Sciatic nerve (tissue), 2 donors: ENCODE measurements around the gene ITPKB. TPM values are rescaled to one million over a fixed set of nuclear protein-coding genes. Genes with fewer than 3 reads are reported as not detected.
A peak's percentile ranks its signal among the peaks of the same experiment; 100 is the strongest.
"Not testable (repeated sequence)": the region's sequence is repeated elsewhere in the genome, so short reads cannot be mapped to it uniquely, and the experiment has no call there.

Experiments used
- ATAC-seq: fragments of 200-7000 bp; cut with Tn5 transposase; one replicate; pipeline ENCODE4 v1.9.1; 2020; ENCODE audit warnings: mild to moderate bottlenecking, moderate library complexity
- DNase-seq: peaks from one replicate; pipeline ENCODE4 v3.0.0-alpha.2; 2020; ENCODE audit warnings: low spot score
- intact Hi-C: fragments of 100-400 bp; cut with DNase I; formaldehyde crosslinking; loops from one replicate; pipeline ENCODE4 v1.14.2; 2022
- total RNA-seq: library from RNA; stranded (reverse); fragmentation: NEBNext Ultra II Directional; extraction: Animal tissue kit (Norgen Biotek cat#: 25700); gene quantifications from one replicate; pipeline ENCODE4 v1.2.1, GENCODE V29; 2021
- donor health status: DM: no; HTN: no; CAD: no.
- donor health status: DM: no; HTN: no; CAD: no.

Gene ITPKB
- total RNA-seq, 1 donor from 2014 or later, result 81.2 TPM

DNA sequence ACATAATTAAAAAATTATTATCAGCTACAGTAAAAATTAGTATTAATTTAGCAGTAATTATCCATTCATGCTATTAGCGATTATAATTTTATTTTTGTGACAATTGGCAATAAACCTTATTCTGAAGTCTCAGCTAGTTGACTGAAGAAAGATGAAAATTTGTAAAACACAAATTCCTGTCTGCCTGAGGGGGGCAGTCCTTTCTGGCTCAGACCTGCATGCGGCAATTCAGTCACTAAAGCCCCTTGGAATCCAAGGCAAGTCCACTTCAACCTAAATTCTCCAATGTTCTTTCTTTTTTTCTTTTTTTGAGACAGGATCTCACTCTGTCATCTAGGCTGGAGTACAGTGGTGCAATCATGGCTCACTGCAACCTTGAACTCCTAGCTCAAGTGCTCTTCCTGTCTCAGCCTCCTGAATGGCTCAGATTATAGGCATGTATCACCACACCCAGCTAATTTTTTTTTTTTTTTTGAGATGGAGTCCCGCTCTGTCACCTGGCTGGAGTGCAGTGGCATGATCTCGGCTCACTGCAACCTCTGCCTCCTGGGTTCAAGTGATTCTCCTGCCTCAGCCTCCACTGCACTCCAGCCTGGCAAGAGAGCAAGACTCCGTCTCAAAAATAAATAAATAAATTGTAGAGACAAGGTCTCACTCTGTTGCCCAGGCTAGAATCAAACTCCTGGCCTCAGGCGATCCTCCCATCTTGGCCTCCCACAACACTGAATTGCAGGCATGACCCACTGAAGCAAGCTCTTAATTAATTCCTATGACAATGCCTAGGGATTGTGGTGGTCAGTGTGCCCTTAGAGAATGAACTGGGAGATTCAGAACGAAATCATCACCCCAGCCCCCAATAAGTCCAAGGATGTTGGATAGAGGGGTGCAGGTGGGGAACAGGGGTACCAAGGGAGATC lies 24.2 kb upstream of the ITPKB start:
- DNase-seq (no peak), ATAC-seq (no peak)
- intact Hi-C loops, result no loop called here

GRCh38 chr1:226762055-226762454 lies 23.0 kb upstream of the ITPKB start:
- intact Hi-C loops, result no loop called here
- no peak for DNase-seq
- no peak for ATAC-seq

GRCh38 chr1:226761322-226761721 lies 22.2 kb upstream of the ITPKB start:
- ATAC-seq (no peak), DNase-seq (no peak)
- intact Hi-C loops, result no loop called here

- ATAC-seq, result no peak
- DNase-seq, result no peak
- intact Hi-C loops, result no loop called here
Observed at GRCh38 chr1:226754793-226755533, 15.9 kb upstream of the ITPKB start.

DNA sequence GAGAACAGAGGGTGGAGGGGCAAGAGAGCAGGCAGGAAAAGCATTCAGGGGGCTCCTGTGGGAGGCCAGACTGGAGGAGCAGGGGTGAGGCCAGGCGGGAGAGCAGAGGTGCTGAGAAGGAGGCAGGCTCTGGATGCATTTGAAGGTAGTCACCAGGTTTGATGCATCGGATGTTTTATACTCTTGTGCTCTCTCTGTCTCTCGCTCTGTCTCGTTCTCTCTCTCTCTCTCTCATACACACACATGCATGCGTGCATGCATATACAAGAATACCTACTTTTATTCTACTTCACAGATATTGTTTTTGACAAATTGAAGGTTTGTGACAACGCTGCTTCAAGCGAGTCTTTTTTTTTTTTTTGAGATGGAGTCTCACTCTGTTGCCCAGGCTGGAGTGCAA lies 15.0 kb upstream of the ITPKB start:
- ATAC-seq, result no peak
- intact Hi-C loops, result no loop called here

GRCh38 chr1:226751703-226752102 lies 12.6 kb upstream of the ITPKB start:
- ATAC-seq, result peak; percentile 78
- intact Hi-C loops, result no loop called here
- no peak for DNase-seq

More for the DNA sequence above, 15.0 kb upstream of the ITPKB start:
- DNase-seq, result no peak

- DNase-seq (no peak), ATAC-seq (no peak)
- intact Hi-C loops, result no loop called here
Observed at GRCh38 chr1:226751214-226751613, 12.1 kb upstream of the ITPKB start.

GRCh38 chr1:226749467-226749866 lies 10.4 kb upstream of the ITPKB start:
- intact Hi-C loops, result no loop called here
- ATAC-seq, result no peak

GRCh38 chr1:226748306-226748705 lies 9.2 kb upstream of the ITPKB start:
- ATAC-seq, result no peak
- intact Hi-C loops, result no loop called here
- DNase-seq, result no peak

More at GRCh38 chr1:226749467-226749866, 10.4 kb upstream of the ITPKB start:
- no peak for DNase-seq

GRCh38 chr1:226747519-226748263 lies 8.6 kb upstream of the ITPKB start:
- ATAC-seq, intact Hi-C loops, DNase-seq: not testable (repeated sequence)

DNA sequence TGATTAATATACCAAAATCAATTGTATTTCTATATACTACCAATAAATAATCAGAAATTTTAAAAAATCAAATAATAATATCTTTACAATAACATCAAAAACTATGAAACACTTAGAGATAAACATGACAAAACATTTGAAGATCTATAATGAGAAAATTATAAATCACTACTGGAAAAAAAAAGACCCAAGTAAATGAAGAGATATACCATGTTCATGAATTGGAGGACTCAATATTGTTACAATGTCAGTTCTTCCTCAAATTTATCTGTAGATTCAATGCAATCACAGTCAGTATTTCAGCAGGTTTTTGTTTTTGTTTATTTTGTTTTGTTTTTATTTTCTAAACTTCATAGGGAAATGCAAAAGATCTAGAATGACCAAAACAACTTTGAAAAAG lies 4.2 kb upstream of the ITPKB start:
- DNase-seq, result no peak
- intact Hi-C loops, result no loop called here
- ATAC-seq, result no peak

- intact Hi-C loops, result no loop called here
- no peak for DNase-seq
Observed at GRCh38 chr1:226741009-226741408, 1.9 kb upstream of the ITPKB start.

DNA sequence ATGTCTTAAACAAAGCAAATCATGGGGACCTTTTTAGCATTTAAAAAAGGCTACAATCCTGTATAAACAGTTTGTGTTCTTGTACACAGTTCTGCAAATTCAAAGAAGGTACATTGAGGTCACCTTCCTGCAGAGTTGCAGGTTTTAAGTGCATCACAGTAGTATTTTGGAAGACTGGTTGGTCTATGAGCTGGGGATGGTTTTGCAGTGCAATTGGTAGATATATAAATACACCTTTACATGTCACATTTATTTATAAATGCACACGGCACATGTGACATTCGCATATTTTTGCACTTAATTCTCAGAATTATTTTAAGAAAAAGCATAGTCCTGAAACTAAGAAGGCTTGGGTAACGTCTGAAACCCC lies 599 bp upstream of the ITPKB start:
- intact Hi-C loops, result loop anchor here (5.0 kb wide), 1 partner anchor 87 kb away; no protein-coding TSS in a partner anchor
- DNase-seq (no peak), ATAC-seq (no peak)

More at GRCh38 chr1:226741009-226741408, 1.9 kb upstream of the ITPKB start:
- ATAC-seq, result no peak

GRCh38 chr1:226738421-226738994 lies 574 bp downstream of the ITPKB start:
- peak; percentile 69 for DNase-seq
- intact Hi-C loops, result loop anchor here (5.0 kb wide), 1 partner anchor 86 kb away; no protein-coding TSS in a partner anchor
- ATAC-seq, result peak; percentile 48

DNA sequence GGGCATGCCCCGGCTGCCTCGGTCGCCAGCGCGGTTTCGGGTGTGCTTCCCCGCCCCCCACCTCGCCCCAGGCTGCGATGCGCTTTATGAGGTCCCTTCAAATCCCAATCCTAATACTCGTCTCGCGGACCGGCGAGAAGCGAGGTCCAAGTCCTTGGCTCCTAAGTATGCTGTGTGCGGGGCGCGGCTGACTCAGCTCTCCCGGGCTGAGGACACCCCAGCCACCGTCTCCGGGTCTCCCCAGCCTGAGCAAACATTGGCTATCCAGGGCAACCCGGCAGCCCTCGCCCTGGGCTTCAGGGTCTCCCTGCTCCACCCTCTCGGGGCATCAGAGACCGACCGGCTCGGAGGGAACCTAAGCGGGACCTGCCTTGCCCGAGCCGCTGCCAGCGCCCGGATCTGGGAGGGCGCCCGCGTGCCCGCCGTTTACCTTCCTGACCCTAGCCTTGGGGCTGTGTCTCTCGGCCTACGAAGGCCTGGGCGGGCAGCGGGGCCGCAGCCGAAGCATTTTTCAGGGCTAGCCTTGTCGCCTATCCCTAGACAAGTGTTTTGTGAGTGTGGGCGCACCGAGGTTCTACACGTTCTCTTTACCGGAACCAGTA lies 1.2 kb downstream of the ITPKB start:
- DNase-seq (peak; percentile 79), ATAC-seq (peak; percentile 46)
- intact Hi-C loops, result loop anchor here (5.0 kb wide), 1 partner anchor 86 kb away; no protein-coding TSS in a partner anchor

DNA sequence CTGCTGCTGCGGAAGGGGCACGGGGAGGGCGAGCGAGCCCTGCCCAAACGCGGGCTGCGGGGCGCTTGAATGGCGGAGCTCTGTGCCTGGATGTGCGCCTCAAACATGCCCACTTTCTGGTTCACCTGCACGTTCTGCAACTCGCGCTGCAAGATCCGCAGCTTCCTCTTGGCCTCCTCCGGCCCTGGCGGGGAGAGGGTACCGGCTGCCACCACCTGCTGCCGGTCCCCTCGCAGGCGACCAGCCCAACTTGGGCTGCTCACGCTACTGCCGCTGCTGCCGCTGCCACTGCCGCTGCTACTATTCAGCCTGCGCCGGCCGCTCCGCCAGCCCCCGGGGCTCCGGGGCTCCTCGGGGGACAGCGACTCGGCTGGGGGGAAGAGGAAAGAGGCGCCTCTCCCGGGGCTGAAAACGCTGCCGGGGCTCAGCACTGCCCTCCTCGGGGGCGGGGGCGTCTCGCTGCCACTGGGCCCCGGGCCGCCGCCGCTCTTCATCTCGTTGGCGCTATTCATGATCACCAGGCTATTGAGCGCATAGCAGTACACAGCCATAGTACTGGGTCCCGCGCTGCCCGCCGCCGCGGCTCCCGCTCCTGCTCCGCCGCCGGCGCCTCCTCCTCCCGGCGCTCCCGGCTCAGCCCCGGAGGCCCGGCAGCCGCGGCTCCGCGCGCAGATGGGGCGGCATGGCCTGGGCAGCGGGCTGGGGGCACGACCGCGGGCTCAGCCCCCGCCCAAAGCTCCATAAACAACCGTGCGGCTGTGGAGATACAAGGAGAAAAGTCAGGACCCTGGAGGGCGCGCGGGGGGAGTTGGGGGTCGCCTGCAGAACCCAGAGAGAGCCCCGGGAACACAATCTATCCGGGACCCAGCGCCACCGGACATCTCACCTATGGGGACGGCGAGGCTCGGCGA lies 1.9 kb downstream of the ITPKB start:
- intact Hi-C loops, result loop anchor here (5.0 kb wide), 1 partner anchor 85 kb away; no protein-coding TSS in a partner anchor
- DNase-seq, result peak; percentile 71
- ATAC-seq, result peak; percentile 14
